Measurements from ENCODE around the gene STPG2.

GRCh38 chr4:97845758-97846157, 297.5 kb downstream of the STPG2 start:
- TF ChIP-seq, protein P1, sequence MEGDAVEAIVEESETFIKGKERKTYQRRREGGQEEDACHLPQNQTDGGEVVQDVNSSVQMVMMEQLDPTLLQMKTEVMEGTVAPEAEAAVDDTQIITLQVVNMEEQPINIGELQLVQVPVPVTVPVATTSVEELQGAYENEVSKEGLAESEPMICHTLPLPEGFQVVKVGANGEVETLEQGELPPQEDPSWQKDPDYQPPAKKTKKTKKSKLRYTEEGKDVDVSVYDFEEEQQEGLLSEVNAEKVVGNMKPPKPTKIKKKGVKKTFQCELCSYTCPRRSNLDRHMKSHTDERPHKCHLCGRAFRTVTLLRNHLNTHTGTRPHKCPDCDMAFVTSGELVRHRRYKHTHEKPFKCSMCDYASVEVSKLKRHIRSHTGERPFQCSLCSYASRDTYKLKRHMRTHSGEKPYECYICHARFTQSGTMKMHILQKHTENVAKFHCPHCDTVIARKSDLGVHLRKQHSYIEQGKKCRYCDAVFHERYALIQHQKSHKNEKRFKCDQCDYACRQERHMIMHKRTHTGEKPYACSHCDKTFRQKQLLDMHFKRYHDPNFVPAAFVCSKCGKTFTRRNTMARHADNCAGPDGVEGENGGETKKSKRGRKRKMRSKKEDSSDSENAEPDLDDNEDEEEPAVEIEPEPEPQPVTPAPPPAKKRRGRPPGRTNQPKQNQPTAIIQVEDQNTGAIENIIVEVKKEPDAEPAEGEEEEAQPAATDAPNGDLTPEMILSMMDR (IDR thresholded peaks at IDR 0.05), result no peak
- no peak for TF ChIP-seq POLR2A (IDR thresholded peaks at IDR 0.05)
